HepG2 (cell line): ENCODE measurements around the gene MPPE1. TPM values are rescaled to one million over a fixed set of nuclear protein-coding genes. Genes with fewer than 3 reads are reported as not detected.

Experiments used
- ATAD3A ChIP-seq: sonication (generic); formaldehyde crosslinking; IDR thresholded peaks from 2 replicates; pipeline ENCODE4 v1.4.0; 2020; ENCODE audit warnings: missing genetic modification reagents
- CEBPG ChIP-seq: IDR thresholded peaks from 2 replicates; pipeline ENCODE4 v1.6.1; 2016
- JUND ChIP-seq: sonication (generic); formaldehyde crosslinking; IDR thresholded peaks from 2 replicates; pipeline ENCODE4 v1.8.0; 2022; ENCODE audit warnings: mild to moderate bottlenecking, missing genetic modification reagents
- MYNN ChIP-seq: sonication (generic); formaldehyde crosslinking; IDR thresholded peaks from 2 replicates; pipeline ENCODE4 v1.4.0; 2020; ENCODE audit warnings: mild to moderate bottlenecking, low read depth, missing genetic modification reagents
- NFKBIZ ChIP-seq: IDR thresholded peaks from 2 replicates; pipeline ENCODE4 v1.6.1; 2018; ENCODE audit warnings: missing genetic modification reagents, missing compliant biosample characterization
- ZBTB8A ChIP-seq: sonication (generic); formaldehyde crosslinking; IDR thresholded peaks from 2 replicates; pipeline ENCODE4 v1.4.0; 2020; ENCODE audit warnings: mild to moderate bottlenecking, low read depth, missing genetic modification reagents, borderline replicate concordance
- ZFAT ChIP-seq: sonication (generic); formaldehyde crosslinking; conservative IDR thresholded peaks from 2 replicates; pipeline ENCODE4 v1.8.1; 2023; ENCODE audit warnings: missing genetic modification reagents, inconsistent platforms
- ZFP36L2 ChIP-seq: sonication (generic); formaldehyde crosslinking; IDR thresholded peaks from 2 replicates; pipeline ENCODE4 v1.4.0; 2020; ENCODE audit warnings: missing genetic modification reagents
- ZNF10 ChIP-seq: sonication (generic); formaldehyde crosslinking; IDR thresholded peaks from 2 replicates; pipeline ENCODE4 v1.4.0; 2020; ENCODE audit warnings: mild to moderate bottlenecking, low read depth, missing genetic modification reagents, borderline replicate concordance
- ZNF138 ChIP-seq: sonication (generic); formaldehyde crosslinking; IDR thresholded peaks from 2 replicates; pipeline ENCODE4 v1.5.0; 2020; ENCODE audit warnings: mild to moderate bottlenecking, low read depth, missing genetic modification reagents
- ZNF207 ChIP-seq: fragments of 450-650 bp; IDR thresholded peaks from 2 replicates; pipeline ENCODE4 v1.6.1; 2016; ENCODE audit warnings: antibody characterized with exemption, borderline replicate concordance
- ZNF282 ChIP-seq: fragments of 450-650 bp; IDR thresholded peaks from 2 replicates; pipeline ENCODE4 v1.6.1; 2018; ENCODE audit not compliant: partially characterized antibody
- ZNF496 ChIP-seq: sonication (generic); formaldehyde crosslinking; IDR thresholded peaks from 2 replicates; pipeline ENCODE4 v1.8.1; 2023; ENCODE audit warnings: mild to moderate bottlenecking, moderate library complexity, missing genetic modification reagents; ENCODE audit not compliant: insufficient replicate concordance
- ZNF652 ChIP-seq: IDR thresholded peaks from 2 replicates; pipeline ENCODE4 v1.6.1; 2016; ENCODE audit warnings: low read depth, borderline replicate concordance
- ZSCAN29 ChIP-seq: sonication (generic); formaldehyde crosslinking; conservative IDR thresholded peaks from 2 replicates; pipeline ENCODE4 v1.4.0; 2020; ENCODE audit warnings: mild to moderate bottlenecking, missing genetic modification reagents
- polyA plus RNA-seq, 8 experiments: library from polyadenylated mRNA; depleted of rRNA in 3 of 8; stranded (reverse) in 7 of 8; unstranded in 1 of 8; fragments of >200 nt; fragmentation: Illumina TruSeq in 4 of 8; extraction: Trizol in 4 of 8; gene quantifications; 2 replicates each; pipeline versions ENCODE4 v1.2.1 to v1.2.3, GENCODE V29; 2011 to 2016; ENCODE audit warnings: low read depth in 4 of 8, missing spikeins in 1 of 8, mixed read lengths in 1 of 8; ENCODE audit not compliant: insufficient read depth in 1 of 8
- total RNA-seq, 5 experiments: library from RNA; depleted of rRNA; stranded (reverse); fragments of >200 nt; fragmentation: Illumina TruSeq; extraction: Trizol; gene quantifications; 2 replicates each; pipeline ENCODE4 v1.2.3, GENCODE V29; 2016; ENCODE audit warnings: low read depth in 1 of 5
- TF ChIP-seq, protein P1 (sequence below): IDR thresholded peaks from 2 replicates; pipeline ENCODE4 v1.6.1; 2018; ENCODE audit warnings: missing genetic modification reagents
- TF ChIP-seq, protein P2 (sequence below): sonication (generic); formaldehyde crosslinking; IDR thresholded peaks from 2 replicates; pipeline ENCODE4 v1.4.0; 2020; ENCODE audit warnings: missing genetic modification reagents, borderline replicate concordance
- TF ChIP-seq, protein P3 (sequence below): sonication (generic); formaldehyde crosslinking; IDR thresholded peaks from 2 replicates; pipeline ENCODE4 v1.5.1; 2020; ENCODE audit warnings: missing genetic modification reagents, mild to moderate bottlenecking, borderline replicate concordance
- TF ChIP-seq, protein P4 (sequence below): sonication (generic); formaldehyde crosslinking; IDR thresholded peaks from 2 replicates; pipeline ENCODE4 v1.4.0; 2020; ENCODE audit warnings: missing genetic modification reagents, borderline replicate concordance

MPPE1 gene
- total and polyA plus RNA-seq, 2 of the 13 experiments (the other 11 are each of a cell fraction or from before 2014, with no cell fraction given), result 9.6 to 11.9 TPM

DNA sequence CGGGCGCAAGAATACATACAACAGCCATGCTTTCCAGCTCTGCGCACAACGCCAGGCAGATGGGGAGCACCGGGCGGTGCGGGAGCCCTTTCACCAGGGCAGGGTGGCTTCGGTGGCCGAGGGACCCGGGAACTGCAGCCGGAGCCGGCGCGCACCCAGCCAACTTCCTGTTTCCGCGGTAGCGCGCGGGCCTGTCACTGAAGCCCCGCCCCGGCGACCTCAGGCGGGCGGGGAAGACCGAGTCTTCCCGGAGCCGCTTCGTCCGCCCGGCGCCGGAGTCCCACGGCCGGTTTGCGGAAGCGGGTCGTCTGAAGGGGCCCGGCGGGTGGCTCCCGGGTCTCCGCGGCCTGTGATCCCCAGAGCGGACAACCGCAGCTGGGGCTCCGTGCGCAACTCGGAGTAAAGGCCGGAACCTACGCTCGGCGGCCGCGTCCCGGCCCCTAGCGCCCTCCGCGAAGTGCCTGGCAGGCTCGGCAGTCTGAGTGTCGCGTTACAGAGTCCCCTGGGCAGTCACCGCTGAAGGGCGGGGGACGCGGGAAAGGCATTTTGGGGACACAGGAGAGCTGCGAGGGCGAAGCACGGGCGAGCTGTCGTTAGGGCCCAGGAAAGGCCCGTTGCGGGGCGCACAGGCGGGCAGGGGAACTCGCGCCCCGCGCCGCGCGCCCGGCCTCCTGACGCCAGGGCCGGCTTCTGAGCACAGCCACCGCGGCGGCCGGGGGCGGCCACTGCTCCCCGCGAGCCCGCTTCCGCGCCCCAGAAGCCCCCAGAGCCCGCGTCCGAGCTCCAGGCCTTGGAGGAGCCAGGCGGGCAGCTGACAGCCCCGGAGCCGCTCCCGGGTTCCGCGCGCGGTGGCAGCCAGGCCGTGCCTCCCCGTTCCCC lies at the start of gene MPPE1 (continued):
- TF ChIP-seq, protein P1, sequence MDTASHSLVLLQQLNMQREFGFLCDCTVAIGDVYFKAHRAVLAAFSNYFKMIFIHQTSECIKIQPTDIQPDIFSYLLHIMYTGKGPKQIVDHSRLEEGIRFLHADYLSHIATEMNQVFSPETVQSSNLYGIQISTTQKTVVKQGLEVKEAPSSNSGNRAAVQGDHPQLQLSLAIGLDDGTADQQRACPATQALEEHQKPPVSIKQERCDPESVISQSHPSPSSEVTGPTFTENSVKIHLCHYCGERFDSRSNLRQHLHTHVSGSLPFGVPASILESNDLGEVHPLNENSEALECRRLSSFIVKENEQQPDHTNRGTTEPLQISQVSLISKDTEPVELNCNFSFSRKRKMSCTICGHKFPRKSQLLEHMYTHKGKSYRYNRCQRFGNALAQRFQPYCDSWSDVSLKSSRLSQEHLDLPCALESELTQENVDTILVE, result peak; percentile 48; the same call in 1 of the 2 replicates
- TF ChIP-seq ZFAT, result 0 out of 2 replicates have a peak, but pooled peaks have one; percentile 53
- TF ChIP-seq, protein P2, sequence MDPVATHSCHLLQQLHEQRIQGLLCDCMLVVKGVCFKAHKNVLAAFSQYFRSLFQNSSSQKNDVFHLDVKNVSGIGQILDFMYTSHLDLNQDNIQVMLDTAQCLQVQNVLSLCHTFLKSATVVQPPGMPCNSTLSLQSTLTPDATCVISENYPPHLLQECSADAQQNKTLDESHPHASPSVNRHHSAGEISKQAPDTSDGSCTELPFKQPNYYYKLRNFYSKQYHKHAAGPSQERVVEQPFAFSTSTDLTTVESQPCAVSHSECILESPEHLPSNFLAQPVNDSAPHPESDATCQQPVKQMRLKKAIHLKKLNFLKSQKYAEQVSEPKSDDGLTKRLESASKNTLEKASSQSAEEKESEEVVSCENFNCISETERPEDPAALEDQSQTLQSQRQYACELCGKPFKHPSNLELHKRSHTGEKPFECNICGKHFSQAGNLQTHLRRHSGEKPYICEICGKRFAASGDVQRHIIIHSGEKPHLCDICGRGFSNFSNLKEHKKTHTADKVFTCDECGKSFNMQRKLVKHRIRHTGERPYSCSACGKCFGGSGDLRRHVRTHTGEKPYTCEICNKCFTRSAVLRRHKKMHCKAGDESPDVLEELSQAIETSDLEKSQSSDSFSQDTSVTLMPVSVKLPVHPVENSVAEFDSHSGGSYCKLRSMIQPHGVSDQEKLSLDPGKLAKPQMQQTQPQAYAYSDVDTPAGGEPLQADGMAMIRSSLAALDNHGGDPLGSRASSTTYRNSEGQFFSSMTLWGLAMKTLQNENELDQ, result no peak
- TF ChIP-seq ZNF496, result no peak
- TF ChIP-seq ZNF282, result no peak
- TF ChIP-seq ZSCAN29, result no peak
- TF ChIP-seq, protein P3, sequence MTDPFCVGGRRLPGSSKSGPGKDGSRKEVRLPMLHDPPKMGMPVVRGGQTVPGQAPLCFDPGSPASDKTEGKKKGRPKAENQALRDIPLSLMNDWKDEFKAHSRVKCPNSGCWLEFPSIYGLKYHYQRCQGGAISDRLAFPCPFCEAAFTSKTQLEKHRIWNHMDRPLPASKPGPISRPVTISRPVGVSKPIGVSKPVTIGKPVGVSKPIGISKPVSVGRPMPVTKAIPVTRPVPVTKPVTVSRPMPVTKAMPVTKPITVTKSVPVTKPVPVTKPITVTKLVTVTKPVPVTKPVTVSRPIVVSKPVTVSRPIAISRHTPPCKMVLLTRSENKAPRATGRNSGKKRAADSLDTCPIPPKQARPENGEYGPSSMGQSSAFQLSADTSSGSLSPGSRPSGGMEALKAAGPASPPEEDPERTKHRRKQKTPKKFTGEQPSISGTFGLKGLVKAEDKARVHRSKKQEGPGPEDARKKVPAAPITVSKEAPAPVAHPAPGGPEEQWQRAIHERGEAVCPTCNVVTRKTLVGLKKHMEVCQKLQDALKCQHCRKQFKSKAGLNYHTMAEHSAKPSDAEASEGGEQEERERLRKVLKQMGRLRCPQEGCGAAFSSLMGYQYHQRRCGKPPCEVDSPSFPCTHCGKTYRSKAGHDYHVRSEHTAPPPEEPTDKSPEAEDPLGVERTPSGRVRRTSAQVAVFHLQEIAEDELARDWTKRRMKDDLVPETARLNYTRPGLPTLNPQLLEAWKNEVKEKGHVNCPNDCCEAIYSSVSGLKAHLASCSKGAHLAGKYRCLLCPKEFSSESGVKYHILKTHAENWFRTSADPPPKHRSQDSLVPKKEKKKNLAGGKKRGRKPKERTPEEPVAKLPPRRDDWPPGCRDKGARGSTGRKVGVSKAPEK (CRISPR knock-in tag), result no peak
- no peak for TF ChIP-seq ZBTB8A
- no peak for TF ChIP-seq ATAD3A (CRISPR knock-in tag)
- TF ChIP-seq ZNF10 (CRISPR knock-in tag), result no peak
- no peak for TF ChIP-seq ZNF652 (CRISPR knock-in tag)
- TF ChIP-seq ZFP36L2 (CRISPR knock-in tag), result no peak
- no peak for TF ChIP-seq JUND (CRISPR knock-in tag)
- TF ChIP-seq CEBPG (CRISPR knock-in tag), result no peak
- no peak for TF ChIP-seq ZNF207
- TF ChIP-seq MYNN, result no peak
- TF ChIP-seq, protein P4, sequence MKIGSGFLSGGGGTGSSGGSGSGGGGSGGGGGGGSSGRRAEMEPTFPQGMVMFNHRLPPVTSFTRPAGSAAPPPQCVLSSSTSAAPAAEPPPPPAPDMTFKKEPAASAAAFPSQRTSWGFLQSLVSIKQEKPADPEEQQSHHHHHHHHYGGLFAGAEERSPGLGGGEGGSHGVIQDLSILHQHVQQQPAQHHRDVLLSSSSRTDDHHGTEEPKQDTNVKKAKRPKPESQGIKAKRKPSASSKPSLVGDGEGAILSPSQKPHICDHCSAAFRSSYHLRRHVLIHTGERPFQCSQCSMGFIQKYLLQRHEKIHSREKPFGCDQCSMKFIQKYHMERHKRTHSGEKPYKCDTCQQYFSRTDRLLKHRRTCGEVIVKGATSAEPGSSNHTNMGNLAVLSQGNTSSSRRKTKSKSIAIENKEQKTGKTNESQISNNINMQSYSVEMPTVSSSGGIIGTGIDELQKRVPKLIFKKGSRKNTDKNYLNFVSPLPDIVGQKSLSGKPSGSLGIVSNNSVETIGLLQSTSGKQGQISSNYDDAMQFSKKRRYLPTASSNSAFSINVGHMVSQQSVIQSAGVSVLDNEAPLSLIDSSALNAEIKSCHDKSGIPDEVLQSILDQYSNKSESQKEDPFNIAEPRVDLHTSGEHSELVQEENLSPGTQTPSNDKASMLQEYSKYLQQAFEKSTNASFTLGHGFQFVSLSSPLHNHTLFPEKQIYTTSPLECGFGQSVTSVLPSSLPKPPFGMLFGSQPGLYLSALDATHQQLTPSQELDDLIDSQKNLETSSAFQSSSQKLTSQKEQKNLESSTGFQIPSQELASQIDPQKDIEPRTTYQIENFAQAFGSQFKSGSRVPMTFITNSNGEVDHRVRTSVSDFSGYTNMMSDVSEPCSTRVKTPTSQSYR (CRISPR knock-in tag), result no peak
- no peak for TF ChIP-seq NFKBIZ (CRISPR knock-in tag)
- TF ChIP-seq ZNF138, result peak; percentile 20; the same call in 1 of the 2 replicates
